Activated T-helper 9 cell treated with anti-CD3 and anti-CD28 coated beads, Interleukin-2, amount 50 U/mL, for 16 hours (primary cell): ENCODE results near the gene MRFAP1.
"Not testable (repeated sequence)": the region's sequence is repeated elsewhere in the genome, so short reads cannot be mapped to it uniquely, and the experiment has no call there.

Experiments used
- DNase-seq: peaks from one replicate; pipeline ENCODE4 v3.0.0-alpha.2; 2020; ENCODE audit warnings: low read depth

Gene MRFAP1

DNA sequence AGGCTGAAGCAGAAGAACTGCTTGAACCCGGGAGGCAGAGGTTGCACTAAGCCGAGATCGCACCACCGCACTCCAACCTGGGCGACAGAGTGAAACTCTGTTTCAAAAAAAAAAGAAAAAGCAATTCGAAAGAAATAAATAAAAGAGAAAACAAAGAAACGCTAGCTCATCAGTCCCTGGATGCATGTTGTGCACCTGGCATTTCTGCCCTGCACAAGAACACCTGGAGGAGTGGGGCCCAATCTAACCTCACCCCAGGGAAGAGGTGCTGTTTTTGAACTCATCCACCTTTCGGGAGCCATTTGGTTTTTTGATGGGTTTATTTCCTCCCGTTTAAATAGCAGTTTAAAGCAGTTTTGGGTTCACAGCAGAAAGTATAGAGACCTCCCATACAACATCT lies 5.7 kb upstream of the MRFAP1 start:
- no peak for DNase-seq

DNA sequence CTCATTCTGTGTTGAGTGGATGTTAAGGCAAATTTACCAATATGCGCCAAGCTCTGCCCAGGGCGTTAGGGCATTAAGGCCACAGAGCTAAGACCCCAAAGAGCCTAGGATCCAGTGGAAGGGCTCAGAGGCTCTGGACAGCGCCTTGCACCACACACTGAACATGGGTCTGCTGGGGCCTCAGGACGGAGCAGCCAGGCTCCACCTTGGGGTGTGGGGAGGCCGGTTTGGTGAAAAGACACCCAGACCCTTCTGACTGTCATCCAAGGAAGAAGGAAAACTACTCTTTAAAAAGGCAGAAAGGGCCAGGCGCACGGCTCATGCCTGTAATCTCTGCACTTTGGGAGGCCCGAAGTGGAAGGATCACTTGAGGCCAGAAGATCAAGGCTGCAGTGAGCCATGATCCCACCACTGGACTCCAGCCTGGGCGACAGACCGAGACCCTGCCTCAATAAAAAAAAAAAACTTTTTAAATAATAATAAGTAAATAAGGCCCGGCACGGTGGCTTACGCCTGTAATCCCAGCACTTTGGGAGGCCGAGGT lies 1.3 kb upstream of the MRFAP1 start:
- DNase-seq: no peak

DNA sequence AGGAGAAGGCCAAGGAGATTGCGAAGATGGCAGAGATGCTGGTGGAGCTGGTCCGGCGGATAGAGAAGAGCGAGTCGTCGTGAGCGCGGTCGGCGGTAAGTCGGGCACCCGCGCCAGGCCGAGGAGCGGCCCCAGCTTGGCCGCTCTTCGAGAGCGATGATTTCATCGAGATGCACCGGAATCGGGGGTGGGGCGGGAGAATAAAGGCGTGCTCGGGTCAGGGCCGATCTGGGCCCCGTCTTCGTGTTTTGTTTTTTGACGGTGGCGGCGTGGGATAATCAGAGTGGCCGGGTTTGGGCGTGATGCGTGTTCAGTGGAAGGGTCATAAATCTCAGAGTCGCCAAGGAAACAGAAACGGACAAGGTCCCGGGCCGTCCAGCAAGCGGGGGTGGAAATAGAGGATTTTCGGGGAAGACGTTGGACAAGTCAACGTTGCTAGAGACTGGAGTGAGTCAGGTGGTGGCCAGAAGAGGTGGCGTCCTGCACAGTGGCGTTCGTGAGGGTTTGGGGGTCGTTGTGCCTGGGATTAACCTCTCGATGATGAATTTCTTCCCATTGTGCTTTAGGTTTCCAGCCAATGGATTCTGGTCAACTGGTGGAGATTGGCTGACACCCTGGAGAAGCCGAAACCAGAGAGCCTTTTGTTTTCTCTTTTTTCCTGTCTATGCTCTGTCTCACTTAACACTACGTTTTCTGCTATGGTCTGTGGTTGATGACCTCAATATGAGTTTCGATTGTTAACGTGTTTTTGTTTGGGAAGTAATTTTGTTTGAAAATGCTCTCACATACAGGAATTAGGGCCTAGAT lies 882 bp downstream of the MRFAP1 start:
- peak; percentile 29 for DNase-seq

DNA sequence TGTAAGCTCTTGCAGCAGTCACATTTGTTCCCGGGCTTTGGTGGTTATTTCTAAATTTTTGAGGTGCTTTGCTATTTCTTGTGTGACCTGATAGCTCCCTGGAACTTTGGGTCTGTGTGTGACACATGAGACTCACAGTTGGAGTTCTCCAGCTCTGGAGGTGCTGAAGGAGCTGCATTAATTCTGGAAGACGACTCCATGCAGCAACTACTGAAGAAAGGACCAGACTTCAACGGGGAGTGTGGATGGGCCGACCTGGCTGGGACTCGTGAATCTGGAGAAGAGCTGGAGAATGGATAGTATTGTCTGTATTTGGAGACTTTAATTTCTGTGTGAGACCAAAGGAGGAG lies 1.5 kb downstream of the MRFAP1 start:
- DNase-seq: no peak

DNA sequence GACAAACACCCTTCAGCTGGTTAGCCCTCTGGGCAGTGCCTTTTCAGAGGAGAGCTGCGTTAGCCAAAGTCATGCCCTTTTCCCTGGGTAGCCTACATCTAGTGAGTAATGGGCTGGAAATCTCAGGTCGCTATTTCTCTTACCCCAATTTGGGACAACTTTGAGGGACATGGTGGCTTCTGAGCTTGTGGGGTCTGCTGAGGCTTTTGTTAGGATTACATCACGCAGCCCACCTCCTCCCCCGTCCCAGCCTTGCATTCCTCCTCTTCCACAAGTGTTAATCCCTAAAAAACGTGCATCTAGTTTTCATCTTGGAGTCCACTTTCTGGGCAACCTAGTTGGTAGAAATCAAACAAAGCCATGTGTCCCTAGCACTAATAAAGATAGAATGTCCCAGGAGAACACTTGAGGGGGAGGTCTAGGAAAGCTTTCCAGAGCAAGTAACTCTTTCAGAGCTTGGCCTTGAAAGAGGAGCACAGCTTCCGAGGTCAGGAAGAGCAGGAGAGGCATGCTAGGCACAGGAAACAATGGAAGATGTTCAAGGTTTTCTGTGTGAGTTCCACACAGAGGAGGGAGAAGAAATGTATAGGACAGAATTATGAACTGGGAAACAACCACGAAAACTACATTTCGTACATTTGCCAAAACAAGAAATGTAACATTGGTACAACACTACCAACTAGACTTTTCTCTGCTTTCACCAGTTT lies 2.8 kb downstream of the MRFAP1 start:
- no peak for DNase-seq

DNA sequence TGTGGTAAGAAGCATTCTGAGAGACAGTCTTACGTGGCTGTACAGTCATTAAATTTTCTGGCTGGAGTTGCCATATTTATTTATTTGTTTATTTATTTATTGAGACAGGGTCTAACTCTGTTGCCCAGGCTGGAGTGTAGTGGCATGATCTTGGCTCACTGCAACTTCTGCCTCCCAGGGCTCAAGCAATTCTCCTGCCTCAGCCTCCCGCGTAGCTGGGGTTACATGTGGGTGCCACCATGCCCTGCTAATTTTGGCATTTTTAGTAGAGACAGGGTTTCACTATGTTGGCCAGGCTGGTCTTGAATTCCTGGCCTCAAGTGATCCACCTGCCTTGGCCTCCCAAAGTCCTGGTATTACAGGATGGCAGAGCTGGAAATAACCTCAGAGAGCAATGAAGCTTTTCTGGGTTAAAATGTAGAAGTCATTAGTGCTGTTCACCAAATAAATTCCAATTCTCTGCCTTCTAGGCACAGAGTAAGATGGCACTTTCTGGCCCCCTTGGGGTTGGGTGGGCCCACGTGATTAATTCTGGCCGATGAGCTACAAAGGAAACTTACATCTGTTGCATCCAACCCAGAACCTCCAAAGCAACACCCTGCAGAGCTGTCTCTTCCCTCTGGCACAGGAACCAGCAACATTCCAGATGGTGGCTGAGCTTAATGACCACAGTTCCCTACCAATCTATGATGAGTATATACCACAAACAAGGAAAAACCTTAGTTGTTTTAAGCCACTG lies 4.5 kb downstream of the MRFAP1 start:
- no peak for DNase-seq

DNA sequence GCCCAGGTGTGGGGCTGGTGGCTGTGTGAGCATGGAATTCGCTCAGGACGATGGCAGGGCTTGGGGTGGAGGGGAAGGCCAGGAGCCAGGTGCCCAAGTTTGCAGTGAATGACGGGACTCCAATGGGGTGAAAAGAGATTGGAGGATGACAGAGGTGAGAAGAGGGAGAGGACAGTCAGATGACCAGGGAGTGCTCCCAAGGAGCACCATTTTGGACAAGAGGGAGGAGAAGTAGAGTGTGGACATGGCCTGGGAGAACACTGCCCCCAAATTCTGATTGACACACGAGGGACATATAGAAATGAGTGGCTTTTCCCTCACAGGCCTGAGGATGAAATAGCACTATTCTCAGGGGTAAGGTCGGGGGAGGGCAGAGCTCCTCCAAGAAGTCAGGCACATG lies 6.7 kb downstream of the MRFAP1 start:
- no peak for DNase-seq

DNA sequence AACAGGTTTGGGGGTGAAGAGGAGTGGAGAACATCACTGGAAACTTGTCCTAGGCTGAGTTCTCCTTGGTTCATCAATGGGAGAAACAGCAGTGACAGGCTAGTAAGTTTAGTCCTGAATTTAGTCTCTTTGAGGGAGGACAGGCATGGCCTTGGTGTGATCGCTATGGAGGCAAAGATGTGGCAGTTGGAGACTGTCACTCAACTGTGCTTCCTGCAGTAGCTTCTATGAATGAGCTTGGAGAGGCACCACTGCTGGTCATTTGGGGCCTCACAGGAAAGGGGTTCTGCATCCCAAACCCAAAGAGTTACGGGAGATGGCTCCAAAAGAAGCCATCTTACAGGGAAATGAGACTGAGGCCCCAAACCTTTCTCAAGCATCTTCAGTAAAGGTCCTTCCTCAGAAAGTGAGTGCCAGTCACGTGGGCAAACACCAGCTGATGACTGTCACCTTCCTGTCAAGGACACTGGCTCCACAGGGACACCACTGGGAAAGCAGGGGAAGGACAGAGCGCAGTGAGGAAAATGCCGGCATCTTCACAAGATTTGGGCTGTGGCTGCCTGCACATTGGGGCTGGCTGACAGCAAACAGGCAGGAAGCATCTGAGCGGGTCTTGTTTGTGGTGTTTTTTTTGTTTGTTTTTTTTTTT lies 7.2 kb downstream of the MRFAP1 start:
- no peak for DNase-seq

DNA sequence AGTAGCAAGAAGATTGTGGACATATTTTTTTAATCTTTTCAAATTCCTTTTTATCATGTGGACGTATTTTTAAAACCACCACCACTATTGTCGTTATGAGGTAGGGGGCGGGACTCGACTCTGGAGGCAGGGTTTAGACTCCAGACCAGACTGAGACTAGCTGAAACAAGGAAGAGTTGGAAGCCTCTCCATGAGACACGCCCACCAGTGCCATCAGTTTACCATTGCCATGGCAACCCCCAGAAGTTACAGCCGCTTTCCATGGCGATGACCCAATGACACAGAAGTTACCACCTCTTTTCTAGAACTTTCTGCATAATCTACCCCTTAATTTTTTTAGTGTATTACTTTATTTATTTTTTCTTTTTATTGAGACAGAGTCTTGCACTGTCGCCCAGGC lies 8.7 kb downstream of the MRFAP1 start:
- DNase-seq: no peak

DNA sequence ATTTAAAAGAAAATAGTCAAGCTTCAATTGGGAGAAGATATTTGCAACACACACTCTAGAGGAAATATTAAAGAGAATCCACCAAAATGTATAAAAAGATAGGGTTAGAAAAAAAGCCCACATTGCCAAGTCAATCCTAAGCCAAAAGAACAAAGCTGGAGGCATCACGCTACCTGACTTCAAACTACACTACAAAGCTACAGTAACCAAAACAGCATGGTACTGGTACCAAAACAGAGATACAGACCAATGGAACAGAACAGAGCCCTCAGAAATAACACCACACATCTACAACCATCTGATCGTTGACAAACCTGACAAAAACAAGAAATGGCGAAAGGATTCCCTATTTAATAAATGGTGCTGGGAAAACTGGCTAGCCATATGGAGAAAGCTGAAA lies 13.7 kb downstream of the MRFAP1 start:
- DNase-seq: not testable (repeated sequence)

DNA sequence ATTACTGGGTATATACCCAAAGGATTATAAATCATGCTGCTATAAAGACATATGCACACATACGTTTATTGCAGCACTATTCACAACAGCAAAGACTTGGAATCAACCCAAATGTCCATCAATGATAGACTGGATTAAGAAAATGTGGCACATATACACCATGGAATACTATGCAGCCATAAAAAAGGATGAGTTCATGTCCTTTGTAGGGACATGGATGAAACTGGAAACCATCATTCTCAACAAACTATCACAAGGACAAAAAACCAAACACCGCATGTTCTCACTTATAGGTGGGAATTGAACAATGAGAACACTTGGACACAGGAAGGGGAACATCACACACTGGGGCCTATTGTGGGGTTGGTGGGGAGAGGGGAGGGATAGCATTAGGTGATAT lies 14.8 kb downstream of the MRFAP1 start:
- not testable (repeated sequence) for DNase-seq

DNA sequence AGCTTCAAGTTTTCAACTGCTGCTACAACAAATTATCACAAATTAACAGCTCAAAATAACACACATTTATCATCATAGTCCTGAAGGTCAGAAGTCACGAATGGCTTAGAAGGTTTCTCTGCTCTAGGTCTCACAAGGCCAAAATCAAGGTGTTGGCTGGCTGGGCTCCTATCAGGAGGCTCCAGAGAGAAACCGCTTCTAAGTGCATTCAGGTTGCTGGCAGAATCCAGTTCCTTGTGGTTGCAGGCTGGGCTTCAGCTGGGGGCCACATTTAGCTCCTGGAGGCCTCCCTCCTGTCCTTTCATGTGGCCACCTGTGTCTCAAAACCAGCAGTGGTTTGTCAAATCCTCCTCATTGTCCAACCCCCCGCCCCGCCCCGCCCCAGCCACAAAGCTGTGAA lies 15.4 kb downstream of the MRFAP1 start:
- no peak for DNase-seq

DNA sequence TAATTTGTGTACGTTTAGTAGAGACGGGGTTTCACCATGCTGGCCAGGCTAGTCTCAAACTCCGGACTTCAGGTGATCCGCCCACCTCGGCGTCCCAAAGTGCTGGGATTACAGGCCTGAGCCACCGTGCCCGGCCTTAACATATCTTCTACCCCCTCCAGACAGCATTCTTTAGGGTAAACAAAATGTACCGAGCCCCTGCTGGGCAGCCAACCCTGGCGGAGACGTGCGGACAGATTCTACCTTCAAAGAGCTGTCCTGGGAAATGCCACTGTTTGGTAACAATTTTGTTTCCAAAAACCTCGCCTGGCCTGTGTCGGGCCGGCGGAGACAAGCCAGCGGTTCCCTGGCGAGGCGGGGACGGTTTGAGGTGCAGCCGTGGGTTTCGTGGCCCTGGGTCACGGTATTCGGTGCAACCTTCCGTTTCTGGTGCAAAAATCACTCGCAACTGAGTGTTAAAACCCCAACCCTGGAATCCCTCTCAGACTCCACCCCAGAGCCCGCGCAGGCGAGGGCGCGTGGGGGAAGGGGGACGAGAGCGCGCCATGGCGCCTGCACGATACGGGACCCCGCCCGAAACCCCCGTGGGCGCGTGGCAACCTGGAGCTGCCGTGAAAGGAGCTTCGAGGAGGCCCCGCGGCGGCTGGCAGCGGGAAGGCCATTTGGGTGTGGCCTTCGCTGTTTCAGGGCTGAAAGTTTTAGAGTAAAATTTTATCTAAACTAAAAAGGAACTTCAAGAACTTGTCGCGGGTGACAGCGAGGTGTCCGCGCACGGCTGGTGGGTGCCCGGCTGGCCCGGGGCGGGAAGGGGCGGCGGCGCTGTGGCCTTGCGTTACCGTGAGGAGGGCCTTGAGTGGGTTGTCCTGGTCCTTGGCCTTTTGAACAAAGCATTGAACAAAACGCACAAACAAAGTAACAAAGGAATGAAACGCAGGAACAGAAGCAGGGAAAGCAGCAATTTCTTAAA lies 17.0 kb downstream of the MRFAP1 start:
- no peak for DNase-seq

DNA sequence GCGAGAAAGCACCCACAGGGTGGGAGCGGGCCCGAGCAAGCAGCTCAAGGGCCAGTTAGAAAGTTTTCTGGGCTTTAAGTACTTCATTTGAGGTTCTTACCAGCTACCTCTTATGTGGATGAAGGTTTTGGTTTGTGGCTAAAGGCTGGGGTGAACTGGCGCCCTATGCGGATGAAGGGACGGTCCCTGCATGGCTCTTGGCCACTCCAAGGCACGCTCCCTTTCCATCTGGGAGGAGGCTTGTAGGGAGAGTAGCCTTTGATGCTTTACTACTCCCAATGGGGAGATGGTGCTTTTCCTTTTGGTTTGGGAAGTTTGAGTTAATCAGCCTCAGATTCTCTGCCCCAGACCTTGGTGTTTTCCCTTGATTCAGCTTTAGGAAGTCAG lies 17.7 kb downstream of the MRFAP1 start:
- DNase-seq: no peak

DNA sequence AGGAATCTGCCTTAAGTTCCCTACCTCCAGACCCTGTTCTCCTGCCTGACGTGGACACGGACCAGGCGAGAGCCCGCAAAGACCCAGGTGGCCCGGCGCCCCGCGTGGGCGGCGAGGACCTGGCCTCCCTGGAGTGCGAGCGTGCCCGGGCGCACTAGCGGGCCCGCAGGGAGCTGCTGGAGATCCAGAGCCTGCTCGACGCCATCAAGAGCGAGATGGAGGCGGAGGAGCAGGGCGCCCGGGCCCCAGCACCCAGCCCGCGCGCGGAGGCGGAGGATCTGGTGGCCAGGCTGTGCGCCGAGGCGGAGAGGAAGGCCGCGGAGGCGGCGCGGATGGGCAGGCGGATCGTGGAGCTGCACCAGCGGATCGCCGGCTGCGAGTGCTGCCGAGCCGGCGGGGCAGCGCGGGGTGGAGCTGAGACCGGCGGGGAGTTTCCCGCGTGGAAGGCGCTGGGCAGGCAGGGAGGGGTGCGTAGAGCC lies 18.2 kb downstream of the MRFAP1 start:
- peak; percentile 42 for DNase-seq

DNA sequence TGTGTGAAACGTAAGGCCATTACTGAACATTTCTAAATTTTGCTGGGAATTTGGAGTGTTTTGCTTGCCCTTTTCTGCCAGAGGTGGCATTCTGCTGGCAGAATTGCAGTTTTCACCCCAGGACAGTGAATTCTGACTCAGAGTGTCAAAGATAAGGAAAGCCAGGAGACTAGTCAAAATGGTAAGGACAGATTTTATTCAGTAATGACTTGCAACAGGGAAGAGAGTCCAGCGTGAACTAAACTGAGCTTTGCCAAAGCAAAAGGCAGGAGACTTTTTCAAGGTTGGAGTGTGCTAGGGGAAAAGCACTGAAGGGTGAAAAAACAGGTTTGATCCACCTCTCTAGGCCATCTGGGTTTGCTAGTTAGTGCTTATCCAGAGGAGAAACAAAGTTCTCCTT lies 19.4 kb downstream of the MRFAP1 start:
- DNase-seq: no peak

DNA sequence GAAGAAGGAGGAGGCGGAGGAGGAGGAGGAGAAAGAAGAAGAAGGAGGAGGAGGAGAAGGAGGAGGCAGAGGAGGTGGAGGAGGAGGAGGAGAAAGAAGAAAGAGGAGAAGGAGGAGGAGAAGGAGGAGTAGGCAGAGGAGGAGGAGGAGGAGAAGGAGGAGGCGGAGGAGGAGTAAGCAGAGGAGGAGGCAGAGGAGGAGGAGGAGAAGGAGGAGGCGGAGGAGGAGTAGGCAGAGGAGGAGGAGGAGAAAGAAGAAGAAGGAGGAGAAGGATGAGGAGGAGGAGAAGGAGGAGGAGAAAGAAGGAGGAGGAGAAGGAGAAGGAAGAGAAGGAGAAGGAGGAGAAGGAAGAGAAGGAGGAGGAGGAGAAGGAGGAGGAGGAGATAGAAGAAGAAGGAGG lies 19.9 kb downstream of the MRFAP1 start:
- no peak for DNase-seq

DNA sequence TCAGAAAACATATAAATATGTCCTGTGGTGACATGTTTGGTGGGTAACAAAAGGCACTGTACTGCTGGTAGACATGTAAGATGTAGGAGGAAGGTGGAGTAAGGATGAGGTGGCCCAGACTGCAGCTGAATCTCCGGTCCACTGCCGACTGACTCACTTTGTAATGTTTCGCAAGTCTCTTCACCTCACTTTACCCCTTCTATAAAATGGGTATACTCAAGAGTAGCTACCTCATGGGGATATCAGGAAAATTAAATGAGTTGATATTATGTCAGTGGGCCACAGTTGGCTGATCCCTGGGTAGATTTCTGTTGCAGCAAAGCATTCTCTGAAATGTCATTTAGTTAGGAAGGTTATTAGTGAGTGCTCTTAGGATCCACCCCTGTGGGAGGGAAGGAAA lies 22.1 kb downstream of the MRFAP1 start:
- DNase-seq: no peak

DNA sequence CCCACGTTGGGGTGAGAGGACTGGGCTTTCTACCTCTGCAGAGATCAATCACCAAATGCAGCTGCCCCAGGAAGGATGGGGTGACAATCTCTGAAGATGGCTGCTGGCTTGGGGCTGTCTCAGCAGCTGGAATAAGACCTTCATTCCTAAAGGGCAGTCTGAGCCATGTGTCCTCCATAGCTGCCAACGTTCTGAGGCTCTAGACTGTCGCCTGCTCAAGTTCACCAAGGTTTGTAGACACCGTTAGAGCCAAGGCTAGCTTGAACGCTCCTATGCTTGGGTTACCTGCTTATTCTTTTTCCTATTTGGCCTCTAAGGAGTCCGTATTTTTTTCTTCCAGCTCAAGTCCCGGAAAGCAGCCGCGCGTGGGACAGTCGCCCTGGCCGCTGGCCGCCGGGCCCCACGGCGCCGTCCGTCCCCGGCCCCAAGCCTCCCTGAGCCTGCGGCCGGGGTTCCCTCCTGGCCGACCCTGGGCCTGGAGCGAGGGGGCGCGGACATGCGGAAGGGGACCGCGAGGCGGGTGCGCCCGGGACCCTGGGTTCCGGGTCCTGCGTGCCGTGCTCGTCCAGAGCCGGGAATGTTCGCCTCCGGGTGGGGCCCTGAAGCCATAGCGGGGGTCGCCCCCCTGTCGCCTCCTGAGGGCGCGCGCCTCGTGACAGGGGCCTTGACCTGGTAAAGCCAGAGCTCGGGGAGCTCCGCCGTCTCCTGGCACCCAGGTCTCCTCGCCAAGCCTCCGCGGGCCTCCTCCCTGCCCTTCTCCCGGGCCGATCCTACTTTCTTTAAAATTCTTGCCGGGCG lies 23.3 kb downstream of the MRFAP1 start:
- no peak for DNase-seq

DNA sequence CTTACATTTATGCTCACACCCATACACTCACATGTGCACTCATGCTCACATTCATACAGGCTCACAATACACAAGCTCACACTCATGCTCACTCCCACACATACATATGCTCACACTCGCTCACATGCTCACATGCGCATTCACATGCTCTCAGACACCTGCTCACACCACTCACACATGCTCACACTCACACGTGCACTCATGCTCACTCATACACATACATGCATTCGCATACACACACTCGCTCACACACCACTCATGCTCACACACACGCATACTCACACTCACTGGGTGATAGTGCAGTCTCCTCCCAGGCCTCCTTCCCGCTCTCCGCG lies 24.8 kb downstream of the MRFAP1 start:
- DNase-seq: no peak
